ENCODE data around the gene ZBP1. TPM values are rescaled to one million over a fixed set of nuclear protein-coding genes. Genes with fewer than 3 reads are reported as not detected.

The ZBP1 gene
- polyA plus RNA-seq, 1 experiment: not detected

DNA sequence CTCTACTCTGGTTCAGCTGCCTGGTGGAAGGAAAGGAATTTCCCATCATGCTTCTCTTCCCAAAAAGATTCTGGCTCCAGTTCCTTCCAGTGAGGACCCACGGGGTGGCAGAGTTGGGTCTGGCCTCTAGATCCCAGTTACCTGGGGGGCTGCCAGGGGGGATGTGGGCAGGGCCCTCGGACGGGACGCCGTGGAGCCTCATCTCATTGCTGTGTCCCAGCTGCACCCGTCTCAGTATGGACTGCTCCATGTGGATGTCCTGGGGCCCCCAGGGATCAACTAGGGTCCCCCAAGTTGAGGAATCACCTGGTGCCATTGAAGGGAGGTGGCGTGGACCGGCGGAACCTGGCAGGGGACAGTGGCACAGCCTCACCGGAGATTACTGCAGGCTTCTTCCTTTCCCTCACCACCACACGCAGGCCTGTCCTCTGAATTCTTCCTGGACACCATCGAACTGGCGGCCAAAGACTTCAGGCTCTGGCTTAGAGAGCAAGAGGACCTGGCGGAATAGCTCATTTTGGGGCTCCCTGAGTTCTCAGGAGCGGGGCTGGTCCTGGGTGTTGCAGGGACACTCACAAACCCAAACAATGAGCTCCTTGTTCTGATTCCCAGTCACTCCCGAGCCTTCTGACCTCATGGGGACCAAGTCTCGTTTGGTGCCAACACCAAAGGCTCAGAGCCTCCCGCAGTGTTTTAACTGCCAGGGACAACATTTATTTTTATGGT lies 8.5 kb downstream of the ZBP1 start:
- H3K27me3 ChIP-seq (ENCODE audit: control insufficient read depth, insufficient read depth, low read length): peaks cover 3% of the 10 kb centered on the region
- no peak overlapping the region for H3K27ac ChIP-seq (ENCODE audit: low read depth, low read length)
- TF ChIP-seq, protein P1, sequence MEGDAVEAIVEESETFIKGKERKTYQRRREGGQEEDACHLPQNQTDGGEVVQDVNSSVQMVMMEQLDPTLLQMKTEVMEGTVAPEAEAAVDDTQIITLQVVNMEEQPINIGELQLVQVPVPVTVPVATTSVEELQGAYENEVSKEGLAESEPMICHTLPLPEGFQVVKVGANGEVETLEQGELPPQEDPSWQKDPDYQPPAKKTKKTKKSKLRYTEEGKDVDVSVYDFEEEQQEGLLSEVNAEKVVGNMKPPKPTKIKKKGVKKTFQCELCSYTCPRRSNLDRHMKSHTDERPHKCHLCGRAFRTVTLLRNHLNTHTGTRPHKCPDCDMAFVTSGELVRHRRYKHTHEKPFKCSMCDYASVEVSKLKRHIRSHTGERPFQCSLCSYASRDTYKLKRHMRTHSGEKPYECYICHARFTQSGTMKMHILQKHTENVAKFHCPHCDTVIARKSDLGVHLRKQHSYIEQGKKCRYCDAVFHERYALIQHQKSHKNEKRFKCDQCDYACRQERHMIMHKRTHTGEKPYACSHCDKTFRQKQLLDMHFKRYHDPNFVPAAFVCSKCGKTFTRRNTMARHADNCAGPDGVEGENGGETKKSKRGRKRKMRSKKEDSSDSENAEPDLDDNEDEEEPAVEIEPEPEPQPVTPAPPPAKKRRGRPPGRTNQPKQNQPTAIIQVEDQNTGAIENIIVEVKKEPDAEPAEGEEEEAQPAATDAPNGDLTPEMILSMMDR (IDR thresholded peaks at IDR 0.05; ENCODE audit: low read depth, low read length): no peak
- no peak for DNase-seq (ENCODE audit: low read depth, low spot score)
- ChIA-PET POLR2A (no interaction called here), CTCF (interaction anchor here (1.3 kb wide), 1 partner anchor 42 kb away, joined by 3 read pairs; no protein-coding TSS in a partner anchor)
- no peaks in the 10 kb centered on the region; the same call in 1 of the 2 replicates for H3K9me3 ChIP-seq (ENCODE audit: control insufficient read depth, insufficient read depth, low read length)
- H3K4me3 ChIP-seq (ENCODE audit: low read depth, low read length): no peak overlapping the region

DNA sequence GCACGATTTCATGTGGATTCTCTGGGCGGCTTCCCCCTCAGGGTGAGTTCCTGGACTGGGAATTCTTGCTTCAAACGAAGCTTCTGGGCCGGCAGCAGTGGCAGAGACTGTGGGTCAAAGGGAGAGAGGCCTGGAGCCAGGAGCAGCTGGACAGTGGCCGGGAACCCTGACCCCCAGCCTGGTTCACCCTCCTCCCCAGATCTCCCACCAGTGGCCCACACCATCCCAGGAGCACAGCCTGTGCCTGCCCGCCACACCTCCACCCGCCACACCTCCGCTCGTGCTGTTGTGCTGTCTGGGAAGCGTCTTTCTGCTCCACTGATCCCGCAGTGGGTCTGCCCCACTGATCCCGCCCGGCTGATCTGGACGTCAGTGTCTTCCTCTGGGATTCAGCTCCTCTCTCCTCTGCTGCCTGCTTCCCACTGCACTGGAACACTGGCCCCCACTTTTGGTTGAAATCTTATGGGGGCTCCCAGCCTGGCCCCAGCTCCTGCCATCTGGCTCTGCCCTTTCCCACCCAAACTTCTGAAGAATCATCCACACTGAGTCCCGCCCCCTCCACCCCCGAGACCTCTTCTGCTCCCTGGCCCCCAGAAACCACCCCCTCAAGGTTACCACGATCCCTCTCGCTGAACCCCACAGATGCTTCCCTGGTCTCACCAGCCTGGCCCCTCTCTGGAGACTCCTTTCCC lies 9.8 kb downstream of the ZBP1 start:
- no peak for DNase-seq (ENCODE audit: low read depth, low spot score)
- peaks cover 3% of the 10 kb centered on the region for H3K27me3 ChIP-seq (ENCODE audit: control insufficient read depth, insufficient read depth, low read length)
- TF ChIP-seq, protein P1 (IDR thresholded peaks at IDR 0.05; ENCODE audit: low read depth, low read length): no peak
- no peak overlapping the region for H3K27ac ChIP-seq (ENCODE audit: low read depth, low read length)
- ChIA-PET POLR2A (no interaction called here), CTCF (no interaction called here)
- H3K9me3 ChIP-seq (ENCODE audit: control insufficient read depth, insufficient read depth, low read length): no peaks in the 10 kb centered on the region; the same call in 1 of the 2 replicates
- no peak overlapping the region for H3K4me3 ChIP-seq (ENCODE audit: low read depth, low read length)

DNA sequence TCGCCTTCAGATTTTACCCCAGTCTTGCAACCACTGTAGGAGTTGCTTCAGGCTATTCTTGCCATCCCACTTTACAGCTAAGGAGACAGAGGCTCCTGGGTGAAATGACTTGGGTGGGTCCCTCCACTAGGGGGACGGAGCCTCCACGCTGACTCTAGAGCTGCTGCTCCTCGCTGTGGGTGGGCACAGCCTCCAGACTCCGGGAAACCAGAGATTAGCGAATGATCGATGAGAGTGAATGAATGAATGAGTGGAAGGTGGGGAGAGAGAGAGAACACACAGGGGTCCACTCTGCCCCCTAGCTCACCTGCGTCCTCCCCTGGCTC lies 10.4 kb downstream of the ZBP1 start:
- H3K27me3 ChIP-seq (ENCODE audit: control insufficient read depth, insufficient read depth, low read length): peaks cover 3% of the 10 kb centered on the region
- TF ChIP-seq, protein P1 (IDR thresholded peaks at IDR 0.05; ENCODE audit: low read depth, low read length): 0 out of 2 replicates have a peak, but pooled peaks have one; percentile 10
- no peaks in the 10 kb centered on the region; the same call in 1 of the 2 replicates for H3K9me3 ChIP-seq (ENCODE audit: control insufficient read depth, insufficient read depth, low read length)
- no peak overlapping the region for H3K27ac ChIP-seq (ENCODE audit: low read depth, low read length)
- no peak overlapping the region for H3K4me3 ChIP-seq (ENCODE audit: low read depth, low read length)
- ChIA-PET POLR2A (no interaction called here), CTCF (interaction anchor here (0.6 kb wide), 1 partner anchor 74 kb away, joined by 3 read pairs; no protein-coding TSS in a partner anchor)
- no peak for DNase-seq (ENCODE audit: low read depth, low spot score)

DNA sequence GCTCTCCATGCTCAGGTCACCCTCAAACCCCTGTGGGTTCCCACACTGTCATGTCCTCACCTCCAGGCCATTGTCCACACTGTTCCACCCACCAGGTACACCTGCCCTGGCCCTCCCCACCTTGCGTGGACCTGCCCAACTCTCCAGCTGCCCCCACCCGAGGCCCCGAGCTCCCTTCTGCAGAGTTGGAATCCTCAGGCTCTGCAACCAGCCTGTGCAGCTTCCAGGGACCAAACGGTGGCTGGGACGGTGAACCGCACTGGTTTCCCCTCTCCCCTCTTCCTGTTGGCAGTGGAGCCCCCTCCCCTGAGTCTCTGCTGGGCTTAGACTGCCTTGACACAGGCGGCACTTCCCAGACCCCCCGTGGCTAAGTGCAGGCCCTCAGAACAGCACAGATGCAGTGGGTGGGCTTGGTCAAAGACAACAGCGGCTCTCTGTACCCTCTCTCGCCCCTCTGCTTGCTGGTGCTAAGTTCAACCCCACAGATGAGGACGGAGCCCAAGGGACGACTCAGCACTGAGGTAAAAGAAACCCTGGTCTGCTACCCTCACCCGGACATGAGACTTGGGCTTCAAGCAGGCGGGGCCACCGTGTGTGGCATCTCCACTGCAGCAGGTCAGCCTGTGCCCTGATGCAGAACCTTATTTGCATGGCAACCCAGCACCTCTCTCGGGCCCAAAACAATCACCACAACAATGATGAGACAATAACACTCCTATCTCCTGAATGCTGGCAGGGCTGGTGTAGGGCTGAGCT lies 11.0 kb downstream of the ZBP1 start:
- no peak for DNase-seq (ENCODE audit: low read depth, low spot score)
- Histone ChIP-seq H3K4me3 (ENCODE audit: low read depth, low read length) (no peak overlapping the region), H3K9me3 (ENCODE audit: control insufficient read depth, insufficient read depth, low read length) (no peaks in the 10 kb centered on the region; the same call in 1 of the 2 replicates), H3K27ac (ENCODE audit: low read depth, low read length) (no peak overlapping the region), H3K27me3 (ENCODE audit: control insufficient read depth, insufficient read depth, low read length) (peaks cover 3% of the 10 kb centered on the region)
- ChIA-PET CTCF (interaction anchor here (0.6 kb wide), 1 partner anchor 75 kb away, joined by 3 read pairs; no protein-coding TSS in a partner anchor), POLR2A (no interaction called here)
- TF ChIP-seq, protein P1 (IDR thresholded peaks at IDR 0.05; ENCODE audit: low read depth, low read length): no peak

Data from AG04450 (cell line).